Lower lobe of right lung (tissue), 2 donors: ENCODE measurements around the gene DIDO1. TPM values are rescaled to one million over a fixed set of nuclear protein-coding genes. Genes with fewer than 3 reads are reported as not detected.

ENCODE experiments used
- ATAC-seq, 2 donors: fragments of 200-7000 bp; cut with Tn5 transposase; one replicate each; pipeline ENCODE4 v1.9.1; 2020 to 2022; ENCODE audit warnings: mild to moderate bottlenecking in 2 of 2, moderate library complexity in 2 of 2
- DNase-seq: peaks from one replicate; pipeline ENCODE4 v3.0.0-alpha.2; 2020
- H3K27ac ChIP-seq: fragments of 200-600 bp; one replicate; pipeline ENCODE4 v1.8.0; 2022
- H3K27me3 ChIP-seq: fragments of 200-600 bp; one replicate; pipeline ENCODE4 v1.8.0; 2022; ENCODE audit warnings: low read depth
- H3K36me3 ChIP-seq: fragments of 200-600 bp; one replicate; pipeline ENCODE4 v1.8.0; 2022; ENCODE audit warnings: mild to moderate bottlenecking
- H3K4me1 ChIP-seq: fragments of 200-600 bp; one replicate; pipeline ENCODE4 v1.8.0; 2022
- H3K4me3 ChIP-seq: fragments of 200-600 bp; one replicate; pipeline ENCODE4 v1.8.0; 2022; ENCODE audit warnings: mild to moderate bottlenecking
- H3K9me3 ChIP-seq: fragments of 200-600 bp; one replicate; pipeline ENCODE4 v1.8.0; 2022
- CTCF ChIP-seq: fragments of 200-600 bp; IDR thresholded peaks from one replicate; pipeline ENCODE4 v1.8.0; 2022; ENCODE audit warnings: antibody characterized with exemption, mild to moderate bottlenecking
- intact Hi-C: fragments of 100-400 bp; cut with DNase I; formaldehyde crosslinking; loops from one replicate; pipeline ENCODE4 v1.11.0; 2022
- total RNA-seq: library from RNA; stranded (reverse); fragmentation: NEBNext Ultra II Directional; extraction: Animal tissue kit (Norgen Biotek cat#: 25700); gene quantifications from one replicate; pipeline ENCODE4 v1.2.1, GENCODE V29; 2021
- donor health status: DM: no; HTN: yes; CAD: no; lungs with severe emphysema.

The DIDO1 gene
- total RNA-seq, 1 donor from 2014 or later, result 54.6 TPM

GRCh38 chr20:62971211-62971949 is 45.1 kb upstream of the DIDO1 start:
- Histone ChIP-seq H3K27ac (no peak overlapping the region), H3K9me3 (no peaks in the 10 kb centered on the region), H3K4me3 (no peak overlapping the region), H3K27me3 (peaks cover 56% of the 10 kb centered on the region), H3K4me1 (peaks cover 7% of the 10 kb centered on the region), H3K36me3 (no peaks in the 10 kb centered on the region)
- intact Hi-C loops, result no loop called here
- ATAC-seq (no peak), DNase-seq (no peak)
- TF ChIP-seq CTCF, result no peak

- DNase-seq (no peak), ATAC-seq (no peak)
- no peak overlapping the region for H3K4me3 ChIP-seq
- no peaks in the 10 kb centered on the region for H3K9me3 ChIP-seq
- peaks cover 7% of the 10 kb centered on the region for H3K4me1 ChIP-seq
- H3K36me3 ChIP-seq, result no peaks in the 10 kb centered on the region
- H3K27ac ChIP-seq, result no peak overlapping the region
- no peak for TF ChIP-seq CTCF
- peaks cover 51% of the 10 kb centered on the region for H3K27me3 ChIP-seq
- intact Hi-C loops, result no loop called here
Observed at GRCh38 chr20:62970307-62971210, 44.3 kb upstream of the DIDO1 start.

GRCh38 chr20:62969939-62970306 is 43.6 kb upstream of the DIDO1 start:
- TF ChIP-seq CTCF, result no peak
- DNase-seq (no peak), ATAC-seq (no peak)
- no peaks in the 10 kb centered on the region for H3K9me3 ChIP-seq
- intact Hi-C loops, result no loop called here
- no peak overlapping the region for H3K4me3 ChIP-seq
- H3K4me1 ChIP-seq, result peaks cover 7% of the 10 kb centered on the region
- H3K27ac ChIP-seq, result no peak overlapping the region
- H3K27me3 ChIP-seq, result peaks cover 44% of the 10 kb centered on the region
- H3K36me3 ChIP-seq, result no peaks in the 10 kb centered on the region

- Histone ChIP-seq H3K9me3 (no peaks in the 10 kb centered on the region), H3K36me3 (no peaks in the 10 kb centered on the region), H3K27ac (no peak overlapping the region), H3K4me3 (no peak overlapping the region), H3K27me3 (peaks cover 38% of the 10 kb centered on the region), H3K4me1 (peaks cover 7% of the 10 kb centered on the region)
- no peak for ATAC-seq
- no peak for TF ChIP-seq CTCF
- intact Hi-C loops, result no loop called here
- DNase-seq, result no peak
Observed at GRCh38 chr20:62969179-62969760, 43.0 kb upstream of the DIDO1 start.

- Histone ChIP-seq H3K27ac (no peak overlapping the region), H3K4me3 (no peak overlapping the region), H3K27me3 (peaks cover 31% of the 10 kb centered on the region), H3K9me3 (no peaks in the 10 kb centered on the region), H3K36me3 (no peaks in the 10 kb centered on the region), H3K4me1 (peaks cover 7% of the 10 kb centered on the region)
- intact Hi-C loops, result no loop called here
- ATAC-seq (no peak), DNase-seq (no peak)
- TF ChIP-seq CTCF, result no peak
Observed at GRCh38 chr20:62968378-62969178, 42.3 kb upstream of the DIDO1 start.
